DOHH2 (cell line): Measurements from ENCODE around the gene SAMD8.

Experiments used
- H3F3A ChIP-seq: fragments of 200-600 bp; sonication (generic), shearing (Covaris generic); 2 replicates; pipeline ENCODE4 v1.6.0; 2016; ENCODE audit warnings: antibody characterized with exemption, mild to moderate bottlenecking; ENCODE audit not compliant: control insufficient read depth, insufficient read depth
- H3K27ac ChIP-seq: fragments of 200-600 bp; sonication (generic); 2 replicates; pipeline ENCODE4 v1.5.1; 2014; ENCODE audit warnings: low read depth, mild to moderate bottlenecking, low read length, moderate library complexity
- H3K27me3 ChIP-seq: fragments of 200-600 bp; sonication (generic); 2 replicates; pipeline ENCODE4 v1.6.1; 2014; ENCODE audit warnings: mild to moderate bottlenecking, low read length, mixed read lengths; ENCODE audit not compliant: control insufficient read depth
- H3K36me3 ChIP-seq: fragments of 200-600 bp; sonication (generic); 2 replicates; pipeline ENCODE4 v1.6.1; 2014; ENCODE audit warnings: mild to moderate bottlenecking, low read length, moderate library complexity, mixed read lengths; ENCODE audit not compliant: control insufficient read depth
- H3K4me1 ChIP-seq: fragments of 200-600 bp; sonication (generic); 2 replicates; pipeline ENCODE4 v1.6.1; 2014; ENCODE audit warnings: mild to moderate bottlenecking, low read length, mixed read lengths; ENCODE audit not compliant: control insufficient read depth
- H3K4me2 ChIP-seq: fragments of 200-600 bp; sonication (generic); 2 replicates; pipeline ENCODE4 v1.6.0; 2014; ENCODE audit warnings: mild to moderate bottlenecking, low read length, moderate library complexity
- H3K4me3 ChIP-seq: fragments of 200-600 bp; sonication (generic); 2 replicates; pipeline ENCODE4 v1.5.1; 2014; ENCODE audit warnings: mild to moderate bottlenecking, low read length, mixed read lengths
- H3K79me2 ChIP-seq: fragments of 200-600 bp; sonication (generic); 2 replicates; pipeline ENCODE4 v1.6.1; 2014; ENCODE audit warnings: mild to moderate bottlenecking, low read length, mixed read lengths; ENCODE audit not compliant: control insufficient read depth
- H3K9me2 ChIP-seq: fragments of 200-600 bp; sonication (generic); replicated peaks from 2 replicates; pipeline ENCODE4 v1.6.1; 2014; ENCODE audit warnings: mild to moderate bottlenecking, low read length, mixed read lengths; ENCODE audit not compliant: control insufficient read depth
- H3K9me3 ChIP-seq: fragments of 200-600 bp; sonication (generic); 2 replicates; pipeline ENCODE4 v1.6.1; 2014; ENCODE audit warnings: antibody characterized with exemption, low read length, mixed read lengths; ENCODE audit not compliant: control insufficient read depth, insufficient read depth
- H4K20me1 ChIP-seq: fragments of 200-600 bp; sonication (generic); 2 replicates; pipeline ENCODE4 v1.6.0; 2014; ENCODE audit warnings: low read depth, mild to moderate bottlenecking, antibody characterized with exemption, low read length, moderate library complexity; ENCODE audit not compliant: control insufficient read depth, insufficient read depth
- EZH2phosphoT487 ChIP-seq: fragments of 200-600 bp; sonication (generic); IDR thresholded peaks from 2 replicates; pipeline ENCODE4 v1.6.1; 2017; ENCODE audit warnings: borderline replicate concordance, mild to moderate bottlenecking, antibody characterized with exemption, low read length, moderate library complexity, mixed read lengths
- TF ChIP-seq, protein P1 (sequence below): fragments of 200-600 bp; sonication (generic); IDR thresholded peaks from one replicate; pipeline ENCODE4 v1.5.1; 2014; ENCODE audit warnings: antibody characterized with exemption, mild to moderate bottlenecking, low read depth, low read length; ENCODE audit not compliant: poor library complexity, severe bottlenecking

The SAMD8 gene

DNA sequence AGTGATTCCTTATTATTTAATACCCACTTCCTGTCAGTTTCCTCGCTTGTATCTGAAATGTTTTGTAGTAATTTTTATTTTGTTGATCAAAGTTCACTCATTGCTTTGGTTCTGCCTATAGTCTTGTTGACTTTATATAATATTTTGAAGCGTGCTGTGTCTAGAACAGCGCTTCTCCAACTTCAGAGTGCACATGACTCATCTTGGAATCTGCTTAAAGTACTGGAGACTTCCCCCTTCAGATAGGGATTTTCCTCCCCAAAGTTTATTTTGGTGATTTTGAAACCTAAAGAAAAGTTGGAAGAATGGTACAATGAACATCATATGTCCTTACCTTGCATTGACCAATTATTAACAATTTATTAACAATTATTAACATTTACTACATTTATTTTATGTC, 118.5 kb downstream of the SAMD8 start:
- Histone ChIP-seq H3K36me3 (peaks cover 84% of the 10 kb centered on the region), H3F3A (peaks cover 42% of the 10 kb centered on the region)

DNA sequence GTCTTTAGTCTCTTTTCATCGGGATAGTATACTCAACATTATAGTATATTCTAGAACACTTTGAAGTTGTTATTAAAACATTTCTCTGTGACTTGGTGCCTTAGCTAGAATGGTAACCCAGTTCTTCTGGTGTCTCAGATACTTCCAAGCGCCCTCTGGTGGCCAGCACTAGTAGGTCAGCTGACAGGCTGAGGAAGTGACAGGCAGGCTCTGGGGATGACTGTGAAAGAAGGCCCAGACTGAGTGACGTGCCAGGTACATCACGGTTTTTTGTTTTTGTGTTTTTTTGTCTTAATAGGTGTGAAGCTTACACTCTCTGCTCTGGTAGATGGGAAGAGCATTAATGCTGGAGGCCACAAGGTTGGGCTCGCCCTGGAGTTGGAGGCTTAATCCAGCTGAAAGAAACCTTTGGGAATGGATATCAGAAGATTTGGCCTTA, 119.2 kb downstream of the SAMD8 start:
- H3K27ac ChIP-seq: no peak overlapping the region

More for the DNA sequence above, 118.5 kb downstream of the SAMD8 start:
- no peak for TF ChIP-seq EZH2phosphoT487
- TF ChIP-seq, protein P1, sequence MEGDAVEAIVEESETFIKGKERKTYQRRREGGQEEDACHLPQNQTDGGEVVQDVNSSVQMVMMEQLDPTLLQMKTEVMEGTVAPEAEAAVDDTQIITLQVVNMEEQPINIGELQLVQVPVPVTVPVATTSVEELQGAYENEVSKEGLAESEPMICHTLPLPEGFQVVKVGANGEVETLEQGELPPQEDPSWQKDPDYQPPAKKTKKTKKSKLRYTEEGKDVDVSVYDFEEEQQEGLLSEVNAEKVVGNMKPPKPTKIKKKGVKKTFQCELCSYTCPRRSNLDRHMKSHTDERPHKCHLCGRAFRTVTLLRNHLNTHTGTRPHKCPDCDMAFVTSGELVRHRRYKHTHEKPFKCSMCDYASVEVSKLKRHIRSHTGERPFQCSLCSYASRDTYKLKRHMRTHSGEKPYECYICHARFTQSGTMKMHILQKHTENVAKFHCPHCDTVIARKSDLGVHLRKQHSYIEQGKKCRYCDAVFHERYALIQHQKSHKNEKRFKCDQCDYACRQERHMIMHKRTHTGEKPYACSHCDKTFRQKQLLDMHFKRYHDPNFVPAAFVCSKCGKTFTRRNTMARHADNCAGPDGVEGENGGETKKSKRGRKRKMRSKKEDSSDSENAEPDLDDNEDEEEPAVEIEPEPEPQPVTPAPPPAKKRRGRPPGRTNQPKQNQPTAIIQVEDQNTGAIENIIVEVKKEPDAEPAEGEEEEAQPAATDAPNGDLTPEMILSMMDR: no peak
- Histone ChIP-seq H3K27ac (no peak overlapping the region), H3K79me2 (peaks cover 78% of the 10 kb centered on the region), H4K20me1 (0 out of 2 replicates have a peak, but pooled peaks cover 9% of the 10 kb centered on the region), H3K4me1 (peaks cover 23% of the 10 kb centered on the region), H3K4me3 (no peak overlapping the region), H3K9me2 (no peaks in the 10 kb centered on the region), H3K9me3 (no peaks in the 10 kb centered on the region), H3K4me2 (no peak overlapping the region), H3K27me3 (no peaks in the 10 kb centered on the region)

More for the DNA sequence above, 119.2 kb downstream of the SAMD8 start:
- H3K9me3 ChIP-seq: no peaks in the 10 kb centered on the region
- no peak overlapping the region for H3K4me2 ChIP-seq
- H3K4me1 ChIP-seq: peaks cover 23% of the 10 kb centered on the region
- H4K20me1 ChIP-seq: 0 out of 2 replicates have a peak, but pooled peaks cover 4% of the 10 kb centered on the region
- H3K9me2 ChIP-seq: no peaks in the 10 kb centered on the region
- H3K36me3 ChIP-seq: peaks cover 78% of the 10 kb centered on the region
- no peaks in the 10 kb centered on the region for H3K27me3 ChIP-seq
- H3K4me3 ChIP-seq: no peak overlapping the region
- TF ChIP-seq EZH2phosphoT487: no peak
- TF ChIP-seq, protein P1: peak; percentile 97
- peaks cover 43% of the 10 kb centered on the region for H3F3A ChIP-seq
- peaks cover 77% of the 10 kb centered on the region for H3K79me2 ChIP-seq
